ENCODE measurements around the gene TRIM16. TPM values are rescaled to one million over a fixed set of nuclear protein-coding genes. Genes with fewer than 3 reads are reported as not detected.
"Not testable (repeated sequence)": the region's sequence is repeated elsewhere in the genome, so short reads cannot be mapped to it uniquely, and the experiment has no call there.

TRIM16 gene
- total RNA-seq, 2 experiments from 2014 or later: 13.9 to 17.8 TPM

- H3K36me3 Mint-ChIP-seq (ENCODE audit: low read depth): peaks cover 16% of the 10 kb centered on the region
- no peaks in the 10 kb centered on the region for H3K9me3 Mint-ChIP-seq
- no peak overlapping the region for H3K4me3 Mint-ChIP-seq
- ChIA-PET CTCF (no interaction called here), POLR2A (no interaction called here)
- H3K27ac Mint-ChIP-seq: no peak overlapping the region
- DNase-seq: no peak
- no peaks in the 10 kb centered on the region for H3K27me3 Mint-ChIP-seq
- peaks cover 7% of the 10 kb centered on the region for H3K4me1 Mint-ChIP-seq (ENCODE audit: low read depth)
- intact Hi-C loops (cut with micrococcal nuclease): no loop called here
- ATAC-seq: no peak
- no peak for TF ChIP-seq CTCF (IDR thresholded peaks at IDR 0.05)
Observed at GRCh38 chr17:15654886-15655561, 29.1 kb downstream of the TRIM16 start.

DNA sequence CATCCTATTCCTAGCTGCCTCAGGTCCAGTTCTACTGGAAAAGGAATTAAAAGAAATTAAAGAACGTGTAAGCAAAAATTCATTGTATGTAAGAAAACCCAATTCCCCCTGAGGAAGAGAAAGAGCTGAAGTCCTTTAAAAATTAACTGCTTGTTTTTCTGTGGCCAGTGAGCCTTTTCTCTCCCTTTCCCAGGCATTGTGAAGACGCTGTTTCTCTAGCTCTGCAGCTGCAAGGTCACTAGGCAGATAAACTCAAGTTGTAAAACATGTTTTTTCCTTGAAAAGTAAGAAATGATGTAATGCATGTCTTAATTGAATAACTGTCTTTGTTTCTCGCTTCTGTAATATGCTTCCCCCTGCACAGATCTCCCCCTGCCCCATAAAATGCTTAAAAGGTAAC is 29.7 kb downstream of the TRIM16 start:
- ATAC-seq; H3K9me3 Mint-ChIP-seq; H3K4me3 Mint-ChIP-seq; intact Hi-C loops (cut with micrococcal nuclease); H3K4me1 Mint-ChIP-seq (ENCODE audit: low read depth); H3K27ac Mint-ChIP-seq; CTCF ChIA-PET; POLR2A ChIA-PET; DNase-seq; H3K27me3 Mint-ChIP-seq: not testable (repeated sequence)
- peaks cover 16% of the 10 kb centered on the region for H3K36me3 Mint-ChIP-seq (ENCODE audit: low read depth)

DNA sequence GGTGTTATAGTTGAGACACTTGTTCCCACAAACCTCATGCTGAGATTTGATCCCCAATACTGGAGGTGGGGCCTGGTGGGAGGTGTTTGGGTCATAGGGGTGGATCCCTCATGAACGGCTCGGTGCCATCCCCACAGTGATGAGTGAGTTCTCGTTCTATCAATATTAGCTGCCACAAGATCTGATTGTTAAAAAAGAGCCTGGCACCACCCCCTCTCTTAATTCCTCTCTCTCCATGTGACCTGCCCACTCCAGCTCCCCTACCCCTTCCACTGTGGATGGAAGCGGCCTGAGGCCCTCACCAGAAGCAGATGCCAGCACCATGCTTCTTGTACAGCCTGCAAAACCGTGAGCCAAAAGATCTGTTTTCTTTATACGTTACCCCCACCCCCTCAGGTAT is 31.2 kb downstream of the TRIM16 start:
- ChIA-PET POLR2A (no interaction called here), CTCF (no interaction called here)
- Mint-ChIP-seq H3K9me3 (no peaks in the 10 kb centered on the region), H3K27ac (no peak overlapping the region), H3K36me3 (ENCODE audit: low read depth) (peaks cover 9% of the 10 kb centered on the region), H3K4me1 (ENCODE audit: low read depth) (peaks cover 7% of the 10 kb centered on the region), H3K27me3 (no peaks in the 10 kb centered on the region), H3K4me3 (no peak overlapping the region)
- DNase-seq: no peak
- TF ChIP-seq CTCF (IDR thresholded peaks at IDR 0.05): no peak
- intact Hi-C loops (cut with micrococcal nuclease): no loop called here
- ATAC-seq: no peak

DNA sequence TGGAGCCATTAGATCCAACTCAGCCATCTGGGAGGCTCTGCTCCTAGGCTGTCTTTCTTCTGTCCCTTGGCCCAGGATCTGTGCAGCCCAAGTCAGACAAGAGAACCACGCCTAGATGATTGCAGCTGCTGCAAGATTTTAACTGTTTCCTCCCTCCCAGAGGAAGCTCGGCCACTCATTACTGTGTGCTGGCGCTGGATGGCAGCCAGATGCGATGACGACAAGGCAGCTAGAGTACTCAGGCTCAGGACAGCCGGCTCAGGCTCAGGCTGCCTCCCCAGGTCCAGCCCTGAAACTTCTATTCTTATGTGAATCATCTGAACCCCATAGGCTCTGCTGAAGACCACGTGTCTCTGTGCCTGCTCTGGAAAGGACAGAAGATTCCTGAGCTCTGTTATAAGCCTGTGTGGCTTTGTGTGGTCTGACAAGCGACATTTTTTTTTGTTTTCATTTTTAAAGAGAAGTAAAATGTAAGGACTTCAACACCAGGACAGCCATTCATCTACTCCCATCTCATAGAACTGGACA is 32.5 kb downstream of the TRIM16 start:
- Mint-ChIP-seq H3K36me3 (ENCODE audit: low read depth) (peaks cover 6% of the 10 kb centered on the region), H3K27ac (no peak overlapping the region), H3K27me3 (no peaks in the 10 kb centered on the region), H3K4me1 (ENCODE audit: low read depth) (peaks cover 7% of the 10 kb centered on the region), H3K4me3 (no peak overlapping the region), H3K9me3 (no peaks in the 10 kb centered on the region)
- no peak for TF ChIP-seq CTCF (IDR thresholded peaks at IDR 0.05)
- ATAC-seq: peak; percentile 79
- ChIA-PET CTCF (no interaction called here), POLR2A (no interaction called here)
- intact Hi-C loops (cut with micrococcal nuclease): no loop called here
- peak; percentile 52 for DNase-seq

DNA sequence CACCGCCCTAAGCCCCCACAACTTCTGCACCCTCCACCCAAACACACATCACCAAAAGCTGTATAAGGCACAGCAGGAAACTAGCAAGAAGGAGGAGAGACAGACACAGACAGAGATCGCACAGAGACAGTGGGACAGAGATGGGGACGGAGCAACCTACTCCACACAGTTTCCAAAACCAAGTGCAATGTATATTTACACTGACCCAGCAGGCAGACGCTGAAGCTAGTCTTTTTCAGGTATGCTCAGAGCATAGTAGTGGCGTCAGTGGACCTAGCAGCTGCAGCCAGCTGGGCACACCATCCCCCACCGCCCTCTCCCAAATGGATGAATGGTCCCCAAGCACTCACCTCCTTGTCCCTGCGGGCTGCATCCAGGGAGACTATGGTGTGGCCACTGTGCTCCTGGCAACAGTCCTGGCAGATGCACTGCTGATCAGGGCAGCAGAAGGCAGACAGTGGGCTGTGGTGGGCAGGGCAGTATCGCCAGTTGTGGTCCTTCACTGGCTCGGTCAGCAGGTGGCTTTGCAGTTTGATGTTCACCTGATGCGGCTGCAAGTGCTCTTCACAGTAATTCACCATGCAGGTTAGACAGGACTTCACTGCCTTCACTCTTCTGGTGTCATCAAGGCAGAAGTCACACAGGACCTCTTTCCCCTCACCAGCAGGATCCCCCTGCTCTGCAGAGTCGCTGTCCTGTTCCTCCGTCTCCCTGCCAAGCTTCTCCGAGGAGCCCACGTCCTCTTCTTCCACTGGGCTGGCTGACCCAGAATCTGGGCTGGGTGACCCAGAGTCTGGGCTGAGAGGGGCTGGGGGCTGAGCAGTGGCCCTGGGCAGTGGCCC is 33.1 kb downstream of the TRIM16 start:
- CTCF ChIA-PET: no interaction called here
- TF ChIP-seq CTCF (IDR thresholded peaks at IDR 0.05): no peak
- Mint-ChIP-seq H3K4me1 (ENCODE audit: low read depth) (peaks cover 7% of the 10 kb centered on the region), H3K27ac (no peak overlapping the region), H3K9me3 (no peaks in the 10 kb centered on the region), H3K4me3 (no peak overlapping the region), H3K27me3 (no peaks in the 10 kb centered on the region), H3K36me3 (ENCODE audit: low read depth) (peaks cover 1% of the 10 kb centered on the region)
- POLR2A ChIA-PET: interaction anchor here (0.6 kb wide), 1 partner anchor 676 kb away, joined by 3 read pairs; no protein-coding TSS in a partner anchor
- no peak for DNase-seq
- no peak for ATAC-seq
- intact Hi-C loops (cut with micrococcal nuclease): no loop called here

Measured in activated CD8-positive, alpha-beta T cell treated with anti-CD3 and anti-CD28 coated beads for 36 hours (primary cell).